Immature natural killer cell (primary cell): Measurements from ENCODE around the gene PTGDR. TPM values are rescaled to one million over a fixed set of nuclear protein-coding genes. Genes with fewer than 3 reads are reported as not detected.

ENCODE experiments used
- DNase-seq, 3 donors: peaks; one replicate each; pipeline ENCODE4 v3.0.0; 2022; ENCODE audit warnings: mixed read lengths in 1 of 3
- H3K27ac Mint-ChIP-seq, 6 donors: one replicate each; pipeline ENCODE4 v1.8.0; 2020; ENCODE audit warnings: mixed read lengths in 6 of 6, mild to moderate bottlenecking in 5 of 6, inconsistent platforms in 4 of 6, moderate library complexity in 3 of 6
- H3K27me3 Mint-ChIP-seq, 3 donors: one replicate each; pipeline ENCODE4 v1.8.0; 2020 to 2021; ENCODE audit warnings: low read depth in 3 of 3, mild to moderate bottlenecking in 3 of 3, mixed read lengths in 3 of 3, moderate library complexity in 3 of 3, inconsistent platforms in 1 of 3
- H3K36me3 Mint-ChIP-seq, 3 donors: one replicate each; pipeline ENCODE4 v1.8.0; 2020; ENCODE audit warnings: mixed read lengths in 3 of 3, inconsistent platforms in 2 of 3, mild to moderate bottlenecking in 2 of 3
- H3K4me1 Mint-ChIP-seq, 2 donors: one replicate each; pipeline ENCODE4 v1.8.0; 2020; ENCODE audit warnings: inconsistent platforms in 2 of 2, mild to moderate bottlenecking in 2 of 2, mixed read lengths in 2 of 2, moderate library complexity in 1 of 2
- H3K4me3 Mint-ChIP-seq, 5 donors: one replicate each; pipeline ENCODE4 v1.8.0; 2020; ENCODE audit warnings: mild to moderate bottlenecking in 5 of 5, mixed read lengths in 5 of 5, inconsistent platforms in 3 of 5, moderate library complexity in 3 of 5
- H3K9me3 Mint-ChIP-seq, 6 donors: one replicate each; pipeline ENCODE4 v1.8.0; 2020; ENCODE audit warnings: mild to moderate bottlenecking in 6 of 6, mixed read lengths in 6 of 6, inconsistent platforms in 4 of 6, moderate library complexity in 3 of 6
- polyA plus RNA-seq, 3 donors: library from polyadenylated mRNA; unstranded; fragments of 300-500 nt; fragmentation: Illumina TruSeq; gene quantifications; one replicate each; pipeline ENCODE4 v1.2.3, GENCODE V29; 2021

PTGDR gene
- polyA plus RNA-seq, 3 donors from 2014 or later: 78.2 to 233 (median 133) TPM

- Mint-ChIP-seq H3K4me1 (peaks cover 63 to 75% of the 10 kb centered on the region in 2 donors), H3K27me3 (peaks cover 0 to 4% (median 2%) of the 10 kb centered on the region in 3 donors), H3K4me3 (peak overlapping the region in 1 of 5 donors; percentile 5), H3K27ac (peak overlapping the region in 3 of 6 donors; percentile 60 to 85 (median 71)), H3K36me3 (peaks cover 0 to 10% (median 5%) of the 10 kb centered on the region in 3 donors), H3K9me3 (no peaks in the 10 kb centered on the region)
- DNase-seq: peak; percentile 45 to 61 (median 57)
These were observed 32.3 kb downstream of the PTGDR start for GRCh38 chr14:52299692-52300278.

- peaks cover 72 to 83% of the 10 kb centered on the region in 2 donors for H3K4me1 Mint-ChIP-seq
- no peak overlapping the region for H3K4me3 Mint-ChIP-seq
- DNase-seq: no peak
- peaks cover 3 to 15% (median 5%) of the 10 kb centered on the region in 3 donors for H3K36me3 Mint-ChIP-seq
- peaks cover 0 to 2% (median 0%) of the 10 kb centered on the region in 3 donors for H3K27me3 Mint-ChIP-seq
- H3K27ac Mint-ChIP-seq: peak overlapping the region in 5 of 6 donors; percentile 37 to 79 (median 59)
- H3K9me3 Mint-ChIP-seq: no peaks in the 10 kb centered on the region
These were observed 35.7 kb downstream of the PTGDR start for GRCh38 chr14:52303236-52303635.

GRCh38 chr14:52304248-52304904, 36.9 kb downstream of the PTGDR start:
- Mint-ChIP-seq H3K27me3 (peaks cover 0 to 2% (median 0%) of the 10 kb centered on the region in 3 donors), H3K27ac (peak overlapping the region in 5 of 6 donors; percentile 41 to 74 (median 51)), H3K36me3 (peaks cover 4 to 15% (median 5%) of the 10 kb centered on the region in 3 donors), H3K4me3 (no peak overlapping the region), H3K4me1 (peaks cover 73 to 87% of the 10 kb centered on the region in 2 donors), H3K9me3 (no peaks in the 10 kb centered on the region)
- DNase-seq: no peak

- Mint-ChIP-seq H3K27ac (peak overlapping the region in 3 of 6 donors; percentile 19 to 72 (median 55)), H3K9me3 (no peaks in the 10 kb centered on the region), H3K27me3 (peaks cover 0 to 2% (median 0%) of the 10 kb centered on the region in 3 donors), H3K36me3 (peaks cover 4 to 17% (median 5%) of the 10 kb centered on the region in 3 donors), H3K4me3 (no peak overlapping the region), H3K4me1 (peaks cover 75 to 87% of the 10 kb centered on the region in 2 donors)
- no peak for DNase-seq
These were observed 37.5 kb downstream of the PTGDR start for GRCh38 chr14:52305014-52305413.

GRCh38 chr14:52307376-52307775, 39.9 kb downstream of the PTGDR start:
- Mint-ChIP-seq H3K4me1 (peaks cover 79 to 88% of the 10 kb centered on the region in 2 donors), H3K4me3 (no peak overlapping the region), H3K27me3 (peaks cover 2 to 6% (median 4%) of the 10 kb centered on the region in 3 donors), H3K9me3 (no peaks in the 10 kb centered on the region), H3K27ac (peak overlapping the region; percentile 48 to 85 (median 74)), H3K36me3 (peaks cover 15 to 18% (median 15%) of the 10 kb centered on the region in 3 donors)
- no peak for DNase-seq

- Mint-ChIP-seq H3K9me3 (no peaks in the 10 kb centered on the region), H3K27me3 (peaks cover 2 to 6% (median 5%) of the 10 kb centered on the region in 3 donors), H3K4me1 (peaks cover 79 to 88% of the 10 kb centered on the region in 2 donors), H3K27ac (peak overlapping the region; percentile 48 to 85 (median 74)), H3K36me3 (peaks cover 15 to 20% (median 16%) of the 10 kb centered on the region in 3 donors), H3K4me3 (peak overlapping the region in 1 of 5 donors; percentile 19)
- no peak for DNase-seq
These were observed 40.4 kb downstream of the PTGDR start for GRCh38 chr14:52307905-52308304.

GRCh38 chr14:52310541-52310940, 43.0 kb downstream of the PTGDR start:
- Mint-ChIP-seq H3K27me3 (peaks cover 7 to 14% (median 11%) of the 10 kb centered on the region in 3 donors), H3K4me3 (peak overlapping the region; percentile 97 to 99 (median 98)), H3K9me3 (no peaks in the 10 kb centered on the region), H3K36me3 (peaks cover 16 to 28% (median 24%) of the 10 kb centered on the region in 3 donors), H3K27ac (peak overlapping the region; percentile 87 to 99 (median 92)), H3K4me1 (peaks cover 69 to 75% of the 10 kb centered on the region in 2 donors)
- DNase-seq: no peak

- Mint-ChIP-seq H3K27me3 (peaks cover 7 to 14% (median 11%) of the 10 kb centered on the region in 3 donors), H3K4me3 (peak overlapping the region; percentile 97 to 99 (median 98)), H3K36me3 (peaks cover 11 to 32% (median 24%) of the 10 kb centered on the region in 3 donors), H3K9me3 (no peaks in the 10 kb centered on the region), H3K27ac (peak overlapping the region; percentile 88 to 99 (median 94)), H3K4me1 (peaks cover 66 to 84% of the 10 kb centered on the region in 2 donors)
- no peak for DNase-seq
These were observed 45.4 kb downstream of the PTGDR start for GRCh38 chr14:52312931-52313355.

- Mint-ChIP-seq H3K9me3 (no peaks in the 10 kb centered on the region), H3K4me3 (peak overlapping the region; percentile 97 to 99 (median 98)), H3K27ac (peak overlapping the region; percentile 88 to 99 (median 94)), H3K27me3 (peaks cover 7 to 14% (median 11%) of the 10 kb centered on the region in 3 donors), H3K4me1 (peaks cover 64 to 84% of the 10 kb centered on the region in 2 donors), H3K36me3 (peaks cover 11 to 32% (median 20%) of the 10 kb centered on the region in 3 donors)
- DNase-seq: peak; percentile 23 to 37 (median 27)
These were observed 46.0 kb downstream of the PTGDR start for GRCh38 chr14:52313462-52313861.

- Mint-ChIP-seq H3K9me3 (no peaks in the 10 kb centered on the region), H3K27me3 (peaks cover 7 to 14% (median 11%) of the 10 kb centered on the region in 3 donors)
These were observed 46.6 kb downstream of the PTGDR start, which contains the start of gene PTGER2 for GRCh38 chr14:52313903-52314594. Gene PTGER2, plus strand, starts transcription at chr14:52314312. Its CDS starts 237 bp downstream, at chr14:52314549.

GRCh38 chr14:52314595-52315354, 47.3 kb downstream of the PTGDR start:
- peaks cover 66 to 84% of the 10 kb centered on the region in 2 donors for H3K4me1 Mint-ChIP-seq
- H3K27ac Mint-ChIP-seq: peak overlapping the region; percentile 90 to 98 (median 92)
- no peaks in the 10 kb centered on the region for H3K9me3 Mint-ChIP-seq
- peak overlapping the region; percentile 97 to 99 (median 98) for H3K4me3 Mint-ChIP-seq
- peaks cover 15 to 37% (median 20%) of the 10 kb centered on the region in 3 donors for H3K36me3 Mint-ChIP-seq
- peak; percentile 43 to 52 (median 49) for DNase-seq
- H3K27me3 Mint-ChIP-seq: peaks cover 7 to 14% (median 11%) of the 10 kb centered on the region in 3 donors

More at GRCh38 chr14:52313903-52314594, 46.6 kb downstream of the PTGDR start, which contains the start of gene PTGER2:
- Mint-ChIP-seq H3K4me3 (peak within 1 kb of the TSS; percentile 97 to 99 (median 98)), H3K36me3 (peaks cover 11 to 32% (median 20%) of the 10 kb centered on the region in 3 donors), H3K27ac (peak within 1 kb of the TSS; percentile 92 to 99 (median 96)), H3K4me1 (peaks cover 66 to 84% of the 10 kb centered on the region in 2 donors)
- peak; percentile 85 to 88 (median 86) for DNase-seq

GRCh38 chr14:52315355-52315718, 47.8 kb downstream of the PTGDR start:
- H3K27me3 Mint-ChIP-seq: peaks cover 7 to 14% (median 11%) of the 10 kb centered on the region in 3 donors
- peaks cover 18 to 40% (median 20%) of the 10 kb centered on the region in 3 donors for H3K36me3 Mint-ChIP-seq
- peak; percentile 36 to 44 (median 36) for DNase-seq
- H3K27ac Mint-ChIP-seq: peak overlapping the region; percentile 90 to 98 (median 92)
- H3K4me1 Mint-ChIP-seq: peaks cover 67 to 84% of the 10 kb centered on the region in 2 donors
- no peaks in the 10 kb centered on the region for H3K9me3 Mint-ChIP-seq
- H3K4me3 Mint-ChIP-seq: peak overlapping the region; percentile 97 to 99 (median 98)
